Spinal cord (tissue), 10 donors: ENCODE data around the gene SPTB. TPM values are rescaled to one million over a fixed set of nuclear protein-coding genes. Genes with fewer than 3 reads are reported as not detected.

Source experiments
- DNase-seq, 6 donors: peaks; one replicate each; pipeline versions ENCODE4 v3.0.0 to v3.0.0-alpha.2; 2013 to 2015; ENCODE audit warnings: low spot score in 6 of 6, low read depth in 4 of 6
- H3K27ac ChIP-seq: one replicate; pipeline ENCODE4 v1.5.1; 2013; ENCODE audit warnings: low read depth, low read length, control low read depth
- H3K27me3 ChIP-seq: one replicate; pipeline ENCODE4 v1.6.1; 2013; ENCODE audit warnings: low read length; ENCODE audit not compliant: control insufficient read depth, insufficient read depth
- H3K36me3 ChIP-seq: one replicate; pipeline ENCODE4 v1.6.1; 2013; ENCODE audit warnings: low read length; ENCODE audit not compliant: control insufficient read depth, insufficient read depth
- H3K4me1 ChIP-seq: one replicate; pipeline ENCODE4 v1.6.1; 2013; ENCODE audit warnings: low read length; ENCODE audit not compliant: control insufficient read depth, insufficient read depth
- H3K4me3 ChIP-seq: one replicate; pipeline ENCODE4 v1.5.1; 2013; ENCODE audit warnings: low read depth, low read length, control low read depth
- H3K9me3 ChIP-seq: one replicate; pipeline ENCODE4 v1.6.1; 2013; ENCODE audit warnings: low read length; ENCODE audit not compliant: control insufficient read depth, insufficient read depth
- WGBS: methylation state at CpG from one replicate; pipeline ENCODE4 v1.1.5; 2013; ENCODE audit warnings: missing lambda C conversion rate; ENCODE audit not compliant: insufficient coverage; 5-methylcytosine and 5-hydroxymethylcytosine counted together
- polyA plus RNA-seq, 2 donors: library from polyadenylated mRNA; unstranded; fragments of 120-200 nt; gene quantifications; one replicate each; pipeline ENCODE4 v1.2.1, GENCODE V29; 2013; ENCODE audit not compliant: insufficient read length in 2 of 2
- total RNA-seq, 2 donors: library from RNA; depleted of rRNA in 1 of 2; stranded (reverse); fragments of 120-200 nt in 1 of 2; fragments of >200 nt in 1 of 2; gene quantifications; one replicate each; pipeline versions ENCODE4 v1.2.3 to v1.2.4, GENCODE V29; 2013 to 2014
- donor health status: healthy.

Gene SPTB
- total and polyA plus RNA-seq, 4 donors: 19.0 to 42.3 (median 35.2) TPM

- 44% methylated on average over 3 of the region's 6 CpGs for WGBS
- Histone ChIP-seq H3K4me3 (no peak overlapping the region), H3K27me3 (no peaks in the 10 kb centered on the region), H3K27ac (no peak overlapping the region), H3K4me1 (peaks cover 11% of the 10 kb centered on the region), H3K9me3 (no peaks in the 10 kb centered on the region), H3K36me3 (peaks cover 66% of the 10 kb centered on the region)
- DNase-seq: no peak
Measured at GRCh38 chr14:64790478-64790877, 89.2 kb downstream of the SPTB start.

- no peaks in the 10 kb centered on the region for H3K27me3 ChIP-seq
- no peak overlapping the region for H3K27ac ChIP-seq
- peaks cover 11% of the 10 kb centered on the region for H3K4me1 ChIP-seq
- H3K36me3 ChIP-seq: peaks cover 62% of the 10 kb centered on the region
- no peaks in the 10 kb centered on the region for H3K9me3 ChIP-seq
- DNase-seq: no peak
- H3K4me3 ChIP-seq: no peak overlapping the region
- 69% methylated on average over 5 of the region's 5 CpGs for WGBS
Measured at GRCh38 chr14:64789696-64790095, 90.0 kb downstream of the SPTB start.

- no CpG with 5 or more reads among the region's 1 CpG for WGBS
- Histone ChIP-seq H3K4me3 (no peak overlapping the region), H3K36me3 (peaks cover 61% of the 10 kb centered on the region)
Measured at GRCh38 chr14:64788706-64789105, 91.0 kb downstream of the SPTB start.

GRCh38 chr14:64787619-64788018, 92.1 kb downstream of the SPTB start:
- H3K4me3 ChIP-seq: no peak overlapping the region
- no peak for DNase-seq
- peaks cover 50% of the 10 kb centered on the region for H3K36me3 ChIP-seq
- peaks cover 11% of the 10 kb centered on the region for H3K4me1 ChIP-seq
- 88% methylated on average over 4 of the region's 6 CpGs for WGBS
- no peaks in the 10 kb centered on the region for H3K27me3 ChIP-seq
- H3K9me3 ChIP-seq: no peaks in the 10 kb centered on the region
- no peak overlapping the region for H3K27ac ChIP-seq

More at GRCh38 chr14:64788706-64789105, 91.0 kb downstream of the SPTB start:
- Histone ChIP-seq H3K9me3 (no peaks in the 10 kb centered on the region), H3K27me3 (no peaks in the 10 kb centered on the region), H3K4me1 (peaks cover 11% of the 10 kb centered on the region), H3K27ac (no peak overlapping the region)
- DNase-seq: no peak

GRCh38 chr14:64786296-64787149, 93.2 kb downstream of the SPTB start:
- Histone ChIP-seq H3K27ac (no peak overlapping the region), H3K9me3 (no peaks in the 10 kb centered on the region), H3K27me3 (no peaks in the 10 kb centered on the region), H3K36me3 (peaks cover 47% of the 10 kb centered on the region), H3K4me1 (peaks cover 11% of the 10 kb centered on the region), H3K4me3 (no peak overlapping the region)
- DNase-seq: no peak
- WGBS: 95% methylated on average over 24 of the region's 24 CpGs

- Histone ChIP-seq H3K9me3 (no peaks in the 10 kb centered on the region), H3K36me3 (peaks cover 47% of the 10 kb centered on the region), H3K4me3 (no peak overlapping the region), H3K27ac (no peak overlapping the region), H3K4me1 (peaks cover 5% of the 10 kb centered on the region), H3K27me3 (no peaks in the 10 kb centered on the region)
- DNase-seq: no peak
- whole genome bisulfite sequencing: 98% methylated on average over 5 of the region's 9 CpGs
Measured at GRCh38 chr14:64784006-64784405, 95.7 kb downstream of the SPTB start.

- Histone ChIP-seq H3K27me3 (no peaks in the 10 kb centered on the region), H3K4me1 (peaks cover 5% of the 10 kb centered on the region), H3K4me3 (no peak overlapping the region), H3K36me3 (peaks cover 49% of the 10 kb centered on the region), H3K27ac (no peak overlapping the region), H3K9me3 (no peaks in the 10 kb centered on the region)
- WGBS: 94% methylated on average over 11 of the region's 11 CpGs
- DNase-seq: no peak
Measured at GRCh38 chr14:64782196-64782595, 97.5 kb downstream of the SPTB start.

- no peak overlapping the region for H3K4me3 ChIP-seq
- peaks cover 45% of the 10 kb centered on the region for H3K36me3 ChIP-seq
- H3K27me3 ChIP-seq: no peaks in the 10 kb centered on the region
- no peaks in the 10 kb centered on the region for H3K9me3 ChIP-seq
- no peak overlapping the region for H3K27ac ChIP-seq
- no peak for DNase-seq
- H3K4me1 ChIP-seq: no peaks in the 10 kb centered on the region
- WGBS: 71% methylated on average over 5 of the region's 7 CpGs
Measured at GRCh38 chr14:64779472-64779871, 100.2 kb downstream of the SPTB start.

- Histone ChIP-seq H3K27me3 (no peaks in the 10 kb centered on the region), H3K36me3 (peaks cover 52% of the 10 kb centered on the region), H3K4me3 (no peak overlapping the region), H3K27ac (no peak overlapping the region), H3K4me1 (no peaks in the 10 kb centered on the region), H3K9me3 (no peaks in the 10 kb centered on the region)
- no peak for DNase-seq
- WGBS: 89% methylated on average over 5 of the region's 7 CpGs
Measured at GRCh38 chr14:64778104-64778754, 101.5 kb downstream of the SPTB start.

GRCh38 chr14:64777461-64777860, 102.2 kb downstream of the SPTB start:
- H3K36me3 ChIP-seq: peaks cover 59% of the 10 kb centered on the region
- WGBS: 85% methylated on average over 3 of the region's 3 CpGs

More at GRCh38 chr14:64777461-64777860, 102.2 kb downstream of the SPTB start:
- Histone ChIP-seq H3K9me3 (no peaks in the 10 kb centered on the region), H3K4me3 (no peak overlapping the region), H3K4me1 (no peaks in the 10 kb centered on the region), H3K27ac (no peak overlapping the region), H3K27me3 (no peaks in the 10 kb centered on the region)
- no peak for DNase-seq
